PC-9 (cell line): Measurements from ENCODE around the gene COL25A1. TPM values are rescaled to one million over a fixed set of nuclear protein-coding genes. Genes with fewer than 3 reads are reported as not detected.

Experiments
- BruUV-seq: library from RNA; stranded (reverse); fragments of 400-500 nt; replicated peaks from 2 replicates; lab custom pipeline; 2021; lab: Mats Ljungman, UMichigan
- CTCF ChIA-PET: fragments of 300-600 bp; sonication (Branson Sonifier 250); formaldehyde crosslinking; loops from one replicate; lab custom pipeline; 2022; ENCODE audit warnings: antibody characterized with exemption; lab: Charles Lee
- POLR2A ChIA-PET: fragments of 300-600 bp; sonication (Branson Sonifier 250); formaldehyde crosslinking; loops from one replicate; lab custom pipeline; 2022; ENCODE audit warnings: antibody characterized with exemption; ENCODE audit not compliant: unreplicated experiment; lab: Charles Lee
- DNase-seq, 2 experiments: peaks; one replicate each; pipeline versions ENCODE4 v3.0.0 to v3.0.0-alpha.2; 2015 to 2022; ENCODE audit warnings: mixed read lengths in 1 of 2
- H2AFZ ChIP-seq: fragments of 200-600 bp; sonication (generic); 2 replicates; pipeline ENCODE4 v1.8.1; 2017; ENCODE audit warnings: antibody characterized with exemption
- H3F3A ChIP-seq: fragments of 200-600 bp; sonication (generic); 2 replicates; pipeline ENCODE4 v1.8.1; 2017; ENCODE audit warnings: antibody characterized with exemption, mild to moderate bottlenecking, low read depth; ENCODE audit not compliant: insufficient read depth
- H3K27ac ChIP-seq: fragments of 200-600 bp; sonication (generic); 2 replicates; pipeline ENCODE4 v1.6.1; 2016; ENCODE audit warnings: mixed run types
- H3K27me3 ChIP-seq: fragments of 200-600 bp; sonication (generic); 2 replicates; pipeline ENCODE4 v1.6.1; 2016; ENCODE audit warnings: low read depth, mixed run types; ENCODE audit not compliant: insufficient read depth
- H3K36me3 ChIP-seq: fragments of 200-600 bp; sonication (generic); 2 replicates; pipeline ENCODE4 v1.6.1; 2016; ENCODE audit warnings: low read depth, mixed run types
- H3K4me1 ChIP-seq: fragments of 200-600 bp; sonication (generic); replicated peaks from 2 replicates; pipeline ENCODE4 v1.6.1; 2016; ENCODE audit warnings: mixed run types; ENCODE audit not compliant: insufficient read depth
- H3K4me2 ChIP-seq: fragments of 200-600 bp; sonication (generic); 2 replicates; pipeline ENCODE4 v1.6.1; 2017; ENCODE audit warnings: mixed run types
- H3K4me3 ChIP-seq: fragments of 200-600 bp; sonication (generic); 2 replicates; pipeline ENCODE4 v1.6.1; 2016; ENCODE audit warnings: mixed run types
- H3K79me2 ChIP-seq: fragments of 200-600 bp; sonication (generic); 2 replicates; pipeline ENCODE4 v1.6.1; 2017; ENCODE audit warnings: low read depth, mixed run types
- H3K9me2 ChIP-seq: fragments of 200-600 bp; sonication (generic); 2 replicates; pipeline ENCODE4 v1.8.1; 2017; ENCODE audit warnings: mild to moderate bottlenecking; ENCODE audit not compliant: insufficient read depth
- H3K9me3 ChIP-seq: fragments of 200-600 bp; sonication (generic); 2 replicates; pipeline ENCODE4 v1.8.1; 2016; ENCODE audit warnings: low read depth; ENCODE audit not compliant: insufficient read depth
- H4K20me1 ChIP-seq: fragments of 200-600 bp; sonication (generic); 2 replicates; pipeline ENCODE4 v1.8.1; 2017; ENCODE audit not compliant: insufficient read depth
- CTCF ChIP-seq: fragments of 200-600 bp; sonication (generic); conservative IDR thresholded peaks from 2 replicates; pipeline ENCODE4 v1.6.1; 2017; ENCODE audit warnings: mixed run types, antibody characterized with exemption, mild to moderate bottlenecking, moderate library complexity
- EZH2 ChIP-seq: fragments of 200-600 bp; sonication (generic); IDR thresholded peaks from 2 replicates; pipeline ENCODE4 v1.8.0; 2017; ENCODE audit warnings: antibody characterized with exemption, low read depth
- intact Hi-C: fragments of 100-400 bp; cut with micrococcal nuclease; formaldehyde crosslinking; loops from one replicate; pipeline ENCODE4 v1.10.0; 2022; ENCODE audit not compliant: unreplicated experiment
- total RNA-seq: library from RNA; stranded (reverse); gene quantifications from 2 replicates; pipeline ENCODE4 v1.2.3, GENCODE V29; 2021

The COL25A1 gene
- total RNA-seq, 1 experiment from 2014 or later, result not detected

DNA sequence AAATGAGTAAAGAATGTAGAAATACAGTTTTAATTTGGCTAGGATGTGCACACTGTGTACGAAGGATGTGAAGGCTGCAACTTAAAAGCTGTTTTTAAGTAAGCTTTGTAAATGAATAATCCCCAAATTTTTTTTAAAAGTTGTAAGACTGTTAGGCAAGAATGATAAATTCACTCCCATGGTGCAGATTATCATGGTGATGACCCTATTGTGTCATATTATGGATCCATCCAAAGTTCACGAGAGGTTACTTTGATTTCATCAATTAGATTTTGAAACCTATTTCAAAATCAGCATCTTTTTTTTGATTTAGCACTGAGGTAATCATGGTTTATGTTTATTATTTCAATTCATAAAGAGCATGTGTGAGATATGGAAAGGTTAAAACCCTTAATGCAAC, 476.7 kb downstream of the COL25A1 start:
- BruUV-seq, result no TSS peak
- TF ChIP-seq EZH2, result no peak
- no peak for TF ChIP-seq CTCF

GRCh38 chr4:108821351-108821930, 481.0 kb downstream of the COL25A1 start:
- POLR2A ChIA-PET, result no interaction called here
- intact Hi-C loops, result no loop called here
- no peaks in the 10 kb centered on the region for H3K79me2 ChIP-seq
- H3K4me1 ChIP-seq, result no peaks in the 10 kb centered on the region
- no peak overlapping the region for H3K4me3 ChIP-seq
- H3K36me3 ChIP-seq, result no peaks in the 10 kb centered on the region
- no peak overlapping the region for H3K4me2 ChIP-seq
- no peaks in the 10 kb centered on the region for H3K27me3 ChIP-seq
- no peak for TF ChIP-seq EZH2
- TF ChIP-seq CTCF, result no peak
- BruUV-seq, result no TSS peak
- no peaks in the 10 kb centered on the region for H3F3A ChIP-seq
- DNase-seq, result no peak
- H4K20me1 ChIP-seq, result no peaks in the 10 kb centered on the region
- no peak overlapping the region for H3K27ac ChIP-seq
- H3K9me3 ChIP-seq, result no peaks in the 10 kb centered on the region
- no peaks in the 10 kb centered on the region for H3K9me2 ChIP-seq
- no peak overlapping the region for H2AFZ ChIP-seq
- CTCF ChIA-PET, result no interaction called here

More for the DNA sequence above, 476.7 kb downstream of the COL25A1 start:
- no peaks in the 10 kb centered on the region for H3K9me3 ChIP-seq
- no peaks in the 10 kb centered on the region for H3K79me2 ChIP-seq
- H3F3A ChIP-seq, result no peaks in the 10 kb centered on the region
- no peak for DNase-seq
- no peak overlapping the region for H3K4me2 ChIP-seq
- CTCF ChIA-PET, result no interaction called here
- no peaks in the 10 kb centered on the region for H3K36me3 ChIP-seq
- no peak overlapping the region for H3K4me3 ChIP-seq
- POLR2A ChIA-PET, result interaction anchor here (0.5 kb wide), 1 partner anchor 1666 kb away, joined by 4 read pairs; no protein-coding TSS in a partner anchor
- H3K27me3 ChIP-seq, result no peaks in the 10 kb centered on the region
- intact Hi-C loops, result no loop called here
- no peak overlapping the region for H2AFZ ChIP-seq
- H3K9me2 ChIP-seq, result no peaks in the 10 kb centered on the region
- H4K20me1 ChIP-seq, result no peaks in the 10 kb centered on the region
- no peaks in the 10 kb centered on the region for H3K4me1 ChIP-seq
- H3K27ac ChIP-seq, result no peak overlapping the region

GRCh38 chr4:108820492-108821350, 481.7 kb downstream of the COL25A1 start:
- Histone ChIP-seq H3K27me3 (no peaks in the 10 kb centered on the region), H3K9me2 (no peaks in the 10 kb centered on the region), H3K79me2 (no peaks in the 10 kb centered on the region), H3K36me3 (no peaks in the 10 kb centered on the region), H3K4me3 (no peak overlapping the region), H4K20me1 (no peaks in the 10 kb centered on the region), H3K9me3 (no peaks in the 10 kb centered on the region), H3K27ac (no peak overlapping the region), H2AFZ (no peak overlapping the region), H3K4me1 (no peaks in the 10 kb centered on the region), H3F3A (no peaks in the 10 kb centered on the region), H3K4me2 (no peak overlapping the region)
- no peak for DNase-seq
- BruUV-seq, result no TSS peak
- intact Hi-C loops, result no loop called here
- CTCF ChIA-PET, result no interaction called here
- no peak for TF ChIP-seq CTCF
- TF ChIP-seq EZH2, result no peak
- POLR2A ChIA-PET, result interaction anchor here (0.6 kb wide), 1 partner anchor 9 kb away, joined by 9 read pairs; no protein-coding TSS in a partner anchor
